ENCODE data around the gene LRTM2. TPM values are rescaled to one million over a fixed set of nuclear protein-coding genes. Genes with fewer than 3 reads are reported as not detected.

The LRTM2 gene
- total RNA-seq, 1 donor from 2014 or later, result not detected

Other genes starting within 250 kb of the LRTM2 start
- 7.7 TPM for gene FBXL14, start 226.0 kb upstream of the LRTM2 start, total RNA-seq
- gene WNT5B, start 191.3 kb upstream of the LRTM2 start, total RNA-seq, result 2.4 TPM
- gene ADIPOR2, start 129.5 kb upstream of the LRTM2 start, total RNA-seq, result 32.5 TPM
- gene CACNA2D4, start 98.1 kb downstream of the LRTM2 start, total RNA-seq, result 1.0 TPM
- gene DCP1B, start 183.9 kb downstream of the LRTM2 start, total RNA-seq, result 1.7 TPM
- gene CACNA1C, start 232.4 kb downstream of the LRTM2 start, total RNA-seq, result 201 TPM

Data from left ventricle myocardium superior (tissue), 1 donor.